ENCODE data around the gene RCBTB1. TPM values are rescaled to one million over a fixed set of nuclear protein-coding genes. Genes with fewer than 3 reads are reported as not detected.

Gene RCBTB1
- total and polyA plus RNA-seq, 2 donors (not counting 3 experiments of a cell fraction or from before 2014, with no cell fraction given) = 12.1 to 23.8 TPM

- H3K9ac ChIP-seq (replicated peaks; ENCODE audit: extremely low read depth, insufficient read depth, low read length) = no peak overlapping the region
- TF ChIP-seq POLR2A (IDR thresholded peaks at IDR 0.05; ENCODE audit: low read depth, low read length) (no peak), FOS (IDR thresholded peaks at IDR 0.05; ENCODE audit: borderline replicate concordance, insufficient read depth, low read length) (peak; percentile 15), POLR2AphosphoS5 (IDR thresholded peaks at IDR 0.05; ENCODE audit: insufficient read depth, low read depth, low read length) (no peak), CTCF (IDR thresholded peaks at IDR 0.05; ENCODE audit: extremely low read depth in 1 of 2, insufficient read depth in 1 of 2, low read depth in 1 of 2, low read length in 2 of 2) (no peak)
- dilution Hi-C loops (cut with MboI; ENCODE audit: extremely low pct_ligation_motif_present, low sequenced_read_pairs) (no loop called here), intact Hi-C loops (cut with micrococcal nuclease) (no loop called here)
- H3K9me3 ChIP-seq (replicated peaks; ENCODE audit: control insufficient read depth, insufficient read depth, low read length) = no peaks in the 10 kb centered on the region
- no peak overlapping the region for H2AFZ ChIP-seq (ENCODE audit: low read depth, low read length)
- ChIA-PET CTCF (no interaction called here), POLR2A (no interaction called here)
- no peaks in the 10 kb centered on the region for H3K9me1 ChIP-seq (replicated peaks; ENCODE audit: control insufficient read depth, extremely low read depth, insufficient read depth, low read length)
- no peak overlapping the region for H3K27ac ChIP-seq (ENCODE audit: insufficient read depth, low read depth, low read length)
- no peak overlapping the region for H3K4me2 ChIP-seq (ENCODE audit: insufficient read depth, low read length)
- H3K4me3 ChIP-seq (replicated peaks in 1 of 3; ENCODE audit: insufficient read depth in 1 of 3, low read depth in 1 of 3, low read length in 3 of 3) = no peak overlapping the region
- H3K79me2 ChIP-seq (ENCODE audit: control insufficient read depth, insufficient read depth, low read length) = no peaks in the 10 kb centered on the region
- BruUV-seq (replicated peaks) = no TSS peak
- DNase-seq (ENCODE audit: low read depth, low spot score) (no peak), FAIRE-seq (peak; percentile 46)
- H3K27me3 ChIP-seq (ENCODE audit: control insufficient read depth in 2 of 2, insufficient read depth in 2 of 2, low read length in 2 of 2) = no peaks in the 10 kb centered on the region
- H3K4me1 ChIP-seq (ENCODE audit: control insufficient read depth, extremely low read depth, insufficient read depth, low read length) = peaks cover 8% of the 10 kb centered on the region
- no peaks in the 10 kb centered on the region for H4K20me1 ChIP-seq (replicated peaks; ENCODE audit: control insufficient read depth, extremely low read depth, insufficient read depth, low read length)
- peaks cover 0 to 4% of the 10 kb centered on the region in 2 experiments for H3K36me3 ChIP-seq (ENCODE audit: control insufficient read depth in 2 of 2, extremely low read depth in 1 of 2, insufficient read depth in 2 of 2, low read length in 2 of 2)
These were observed 15.2 kb downstream of the RCBTB1 start for GRCh38 chr13:49569993-49570689.

DNA sequence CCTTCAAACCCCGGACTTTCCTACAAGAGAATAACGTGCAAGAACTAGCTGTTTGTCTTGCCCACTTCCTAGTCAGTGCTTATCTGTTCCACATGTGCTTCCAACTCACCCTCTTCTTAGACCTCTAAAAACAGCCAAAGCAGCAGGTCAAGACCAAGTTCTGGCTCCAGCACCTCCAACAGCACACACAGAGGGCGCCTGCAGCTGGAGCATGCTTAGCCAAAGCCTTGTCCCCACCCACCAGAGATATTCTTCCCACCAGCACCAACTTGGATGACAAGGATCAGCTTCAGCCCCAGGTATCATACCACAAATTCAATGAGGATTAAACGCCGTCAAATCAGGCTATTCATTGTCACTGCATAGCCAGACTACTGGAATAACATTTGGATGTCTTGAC is 17.9 kb downstream of the RCBTB1 start:
- FAIRE-seq = no peak
- CTCF ChIA-PET = no interaction called here

More for the DNA sequence above, 17.9 kb downstream of the RCBTB1 start:
- no peak for DNase-seq (ENCODE audit: low read depth, low spot score)
- peaks cover 0 to 4% of the 10 kb centered on the region in 2 experiments for H3K36me3 ChIP-seq (ENCODE audit: control insufficient read depth in 2 of 2, extremely low read depth in 1 of 2, insufficient read depth in 2 of 2, low read length in 2 of 2)
- H3K27me3 ChIP-seq (ENCODE audit: control insufficient read depth in 2 of 2, insufficient read depth in 2 of 2, low read length in 2 of 2) = no peaks in the 10 kb centered on the region
- dilution Hi-C loops (cut with MboI; ENCODE audit: extremely low pct_ligation_motif_present, low sequenced_read_pairs) (no loop called here), intact Hi-C loops (cut with micrococcal nuclease) (no loop called here)
- no peaks in the 10 kb centered on the region for H3K9me3 ChIP-seq (replicated peaks; ENCODE audit: control insufficient read depth, insufficient read depth, low read length)
- peaks cover 8% of the 10 kb centered on the region for H3K4me1 ChIP-seq (ENCODE audit: control insufficient read depth, extremely low read depth, insufficient read depth, low read length)
- H3K4me2 ChIP-seq (ENCODE audit: insufficient read depth, low read length) = no peak overlapping the region
- POLR2A ChIA-PET = no interaction called here
- H3K79me2 ChIP-seq (ENCODE audit: control insufficient read depth, insufficient read depth, low read length) = no peaks in the 10 kb centered on the region
- BruUV-seq (replicated peaks) = no TSS peak
- H2AFZ ChIP-seq (ENCODE audit: low read depth, low read length) = no peak overlapping the region
- TF ChIP-seq, protein P1, sequence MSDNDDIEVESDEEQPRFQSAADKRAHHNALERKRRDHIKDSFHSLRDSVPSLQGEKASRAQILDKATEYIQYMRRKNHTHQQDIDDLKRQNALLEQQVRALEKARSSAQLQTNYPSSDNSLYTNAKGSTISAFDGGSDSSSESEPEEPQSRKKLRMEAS (IDR thresholded peaks at IDR 0.05; ENCODE audit: insufficient read depth, insufficient read length) = no peak
- TF ChIP-seq EZH2 (IDR thresholded peaks at IDR 0.05; ENCODE audit: borderline replicate concordance, low read depth, low read length, severe bottlenecking) (no peak), MYC (IDR thresholded peaks at IDR 0.05; ENCODE audit: low read depth, low read length) (no peak), FOS (IDR thresholded peaks at IDR 0.05; ENCODE audit: borderline replicate concordance, insufficient read depth, low read length) (no peak), GATA2 (IDR thresholded peaks at IDR 0.05; ENCODE audit: insufficient read depth, insufficient read length, low read depth, low read length) (no peak), JUN (IDR thresholded peaks at IDR 0.05; ENCODE audit: borderline replicate concordance, insufficient read depth, insufficient read length, low read depth) (no peak)
- H3K27ac ChIP-seq (ENCODE audit: insufficient read depth, low read depth, low read length) = no peak overlapping the region
- H3K4me3 ChIP-seq (replicated peaks in 1 of 3; ENCODE audit: insufficient read depth in 1 of 3, low read depth in 1 of 3, low read length in 3 of 3) = no peak overlapping the region
- H3K9me1 ChIP-seq (replicated peaks; ENCODE audit: control insufficient read depth, extremely low read depth, insufficient read depth, low read length) = no peaks in the 10 kb centered on the region
- H4K20me1 ChIP-seq (replicated peaks; ENCODE audit: control insufficient read depth, extremely low read depth, insufficient read depth, low read length) = no peaks in the 10 kb centered on the region
- no peak overlapping the region for H3K9ac ChIP-seq (replicated peaks; ENCODE audit: extremely low read depth, insufficient read depth, low read length)
